ENCODE measurements around the gene HCRTR1.

HCRTR1 gene

GRCh38 chr1:31618916-31619846 lies 1.7 kb downstream of the HCRTR1 start:
- no peak overlapping the region for H3K4me3 ChIP-seq (replicated peaks; ENCODE audit: low read depth, low read length)
- no peak for DNase-seq (ENCODE audit: extremely low read depth, low read depth)
- no peak for TF ChIP-seq CTCF (IDR thresholded peaks at IDR 0.05; ENCODE audit: low read depth, low read length, missing control alignments)

DNA sequence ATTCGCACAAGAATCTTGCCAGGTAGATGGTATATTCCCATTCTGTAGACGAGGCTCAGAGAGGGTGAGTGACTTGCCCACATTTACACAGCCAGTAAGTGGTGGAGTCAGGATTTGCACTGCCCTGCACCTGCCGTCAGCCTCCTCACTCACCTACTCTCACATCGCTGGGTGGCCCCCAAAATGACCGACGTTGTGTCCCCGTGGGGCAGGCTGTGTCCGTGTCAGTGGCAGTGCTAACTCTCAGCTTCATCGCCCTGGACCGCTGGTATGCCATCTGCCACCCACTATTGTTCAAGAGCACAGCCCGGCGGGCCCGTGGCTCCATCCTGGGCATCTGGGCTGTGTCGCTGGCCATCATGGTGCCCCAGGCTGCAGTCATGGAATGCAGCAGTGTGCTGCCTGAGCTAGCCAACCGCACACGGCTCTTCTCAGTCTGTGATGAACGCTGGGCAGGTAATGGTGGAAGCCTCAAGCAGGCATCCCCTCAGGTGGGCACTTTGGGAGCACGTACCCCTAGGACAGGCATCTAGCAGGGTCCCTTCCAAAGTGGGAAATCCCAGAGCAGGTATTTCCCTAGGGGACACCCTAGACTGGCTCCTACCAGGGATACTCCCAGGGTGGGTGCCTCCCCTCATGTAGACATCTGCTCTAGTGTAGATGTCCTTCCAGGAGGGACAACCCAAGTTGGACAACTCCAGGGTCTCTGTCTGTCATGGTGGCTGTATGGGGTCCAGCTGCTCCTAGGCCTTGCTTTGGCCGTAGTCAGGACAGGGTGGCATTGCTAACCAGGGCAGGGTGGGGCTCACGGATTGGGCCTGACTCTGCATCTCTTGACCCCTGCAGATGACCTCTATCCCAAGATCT lies 3.4 kb downstream of the HCRTR1 start:
- no peak for DNase-seq (ENCODE audit: extremely low read depth, low read depth)
- no peak overlapping the region for H3K4me3 ChIP-seq (replicated peaks; ENCODE audit: low read depth, low read length)
- no peak for TF ChIP-seq CTCF (IDR thresholded peaks at IDR 0.05; ENCODE audit: low read depth, low read length, missing control alignments)

- H3K4me3 ChIP-seq (replicated peaks; ENCODE audit: low read depth, low read length): no peak overlapping the region
- no peak for TF ChIP-seq CTCF (IDR thresholded peaks at IDR 0.05; ENCODE audit: low read depth, low read length, missing control alignments)
- no peak for DNase-seq (ENCODE audit: extremely low read depth, low read depth)
These were observed 4.0 kb downstream of the HCRTR1 start for GRCh38 chr1:31621498-31621820.

DNA sequence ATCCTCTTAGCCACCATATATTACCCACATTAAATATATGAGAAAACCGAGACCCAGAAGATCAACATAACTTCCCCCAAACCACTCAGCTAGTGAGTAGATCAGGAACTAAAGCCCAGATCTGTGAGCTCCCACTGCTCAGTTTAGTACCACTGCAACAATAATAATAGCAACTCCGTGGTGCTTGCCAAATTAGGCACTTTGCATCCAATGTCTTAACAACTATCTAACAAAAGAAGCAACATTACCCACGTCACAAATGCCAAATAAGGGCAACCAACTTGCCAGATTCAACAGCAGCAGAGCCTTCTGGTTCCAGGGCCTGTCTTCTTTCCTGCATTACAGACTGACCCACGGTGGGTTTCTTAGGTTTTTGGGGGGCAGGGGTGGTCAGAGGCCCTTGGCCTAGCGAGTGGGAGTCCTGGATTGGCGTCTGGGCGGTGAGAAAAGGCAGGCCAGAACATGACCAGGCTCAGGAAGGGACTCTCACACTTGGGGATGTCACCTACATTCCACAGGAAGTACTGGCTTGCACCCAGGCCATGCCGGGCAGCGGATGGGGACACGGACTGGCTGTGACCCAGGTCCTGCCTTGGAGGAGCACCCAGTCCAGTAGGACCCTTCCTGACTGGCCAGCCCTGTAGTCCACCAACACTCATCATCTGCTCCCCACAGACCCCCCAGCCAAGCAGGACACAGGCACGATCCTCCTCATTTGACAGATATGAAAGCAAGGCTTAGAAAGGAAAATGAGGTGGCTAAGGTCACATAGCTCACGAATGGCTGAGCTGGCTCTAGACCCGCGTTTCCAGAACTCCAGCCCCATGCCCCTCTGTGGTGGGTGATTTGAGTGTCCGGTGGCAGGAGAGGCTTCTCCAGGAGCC lies 4.6 kb downstream of the HCRTR1 start:
- no peak for DNase-seq (ENCODE audit: extremely low read depth, low read depth)
- no peak overlapping the region for H3K4me3 ChIP-seq (replicated peaks; ENCODE audit: low read depth, low read length)
- no peak for TF ChIP-seq CTCF (IDR thresholded peaks at IDR 0.05; ENCODE audit: low read depth, low read length, missing control alignments)

DNA sequence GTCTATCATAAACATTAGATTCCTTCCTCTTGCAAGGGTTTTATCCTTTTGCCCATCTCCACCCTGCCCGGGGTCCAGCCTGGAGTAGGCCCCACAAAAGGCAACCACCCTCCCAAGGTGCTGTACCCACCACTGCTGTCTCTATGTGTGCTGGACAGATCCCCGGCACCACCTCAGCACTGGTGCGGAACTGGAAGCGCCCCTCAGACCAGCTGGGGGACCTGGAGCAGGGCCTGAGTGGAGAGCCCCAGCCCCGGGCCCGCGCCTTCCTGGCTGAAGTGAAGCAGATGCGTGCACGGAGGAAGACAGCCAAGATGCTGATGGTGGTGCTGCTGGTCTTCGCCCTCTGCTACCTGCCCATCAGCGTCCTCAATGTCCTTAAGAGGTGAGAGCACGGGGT lies 5.9 kb downstream of the HCRTR1 start:
- no peak for TF ChIP-seq CTCF (IDR thresholded peaks at IDR 0.05; ENCODE audit: low read depth, low read length, missing control alignments)
- no peak overlapping the region for H3K4me3 ChIP-seq (replicated peaks; ENCODE audit: low read depth, low read length)

GRCh38 chr1:31624309-31624708 lies 6.8 kb downstream of the HCRTR1 start:
- DNase-seq (ENCODE audit: extremely low read depth, low read depth): no peak
- no peak overlapping the region for H3K4me3 ChIP-seq (replicated peaks; ENCODE audit: low read depth, low read length)
- no peak for TF ChIP-seq CTCF (IDR thresholded peaks at IDR 0.05; ENCODE audit: low read depth, low read length, missing control alignments)

More for the DNA sequence above, 5.9 kb downstream of the HCRTR1 start:
- no peak for DNase-seq (ENCODE audit: extremely low read depth, low read depth)
